ENCODE measurements around the gene WWOX. TPM values are rescaled to one million over a fixed set of nuclear protein-coding genes. Genes with fewer than 3 reads are reported as not detected.

WWOX gene
- total and polyA plus RNA-seq, 2 donors (not counting 3 experiments of a cell fraction or from before 2014, with no cell fraction given): 6.2 to 12.5 TPM

DNA sequence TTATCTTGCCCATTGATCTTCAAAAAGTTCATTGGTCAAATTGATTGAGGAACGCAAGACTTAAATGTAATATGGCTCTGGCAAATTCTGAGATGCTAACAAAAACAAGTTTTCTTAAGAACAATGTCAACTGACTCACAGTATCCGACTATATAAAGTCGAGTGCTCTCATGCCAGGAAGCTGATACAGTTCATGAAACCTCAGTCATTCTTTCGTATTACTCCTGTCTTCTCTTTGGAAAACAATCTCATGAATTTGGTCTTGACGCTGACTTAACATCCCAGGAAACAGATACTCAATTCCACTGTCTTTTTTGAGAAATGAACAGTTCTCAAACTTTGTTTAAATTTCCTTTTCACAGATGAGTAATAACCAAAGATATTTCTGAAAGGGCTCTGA is 796.2 kb downstream of the WWOX start:
- intact Hi-C loops (cut with micrococcal nuclease) (no loop called here), dilution Hi-C loops (cut with MboI; ENCODE audit: extremely low pct_ligation_motif_present, low sequenced_read_pairs) (no loop called here)
- CTCF ChIA-PET: no interaction called here
- H3K4me2 ChIP-seq (ENCODE audit: insufficient read depth, low read length): no peak overlapping the region
- H3K27me3 ChIP-seq (ENCODE audit: control insufficient read depth in 2 of 2, insufficient read depth in 2 of 2, low read length in 2 of 2): no peaks in the 10 kb centered on the region
- H3K4me3 ChIP-seq (replicated peaks in 1 of 3; ENCODE audit: insufficient read depth in 1 of 3, low read depth in 1 of 3, low read length in 3 of 3): no peak overlapping the region
- FAIRE-seq (no peak), DNase-seq (ENCODE audit: low read depth, low spot score) (no peak)
- BruUV-seq (replicated peaks): no TSS peak
- H3K79me2 ChIP-seq (ENCODE audit: control insufficient read depth, insufficient read depth, low read length): no peaks in the 10 kb centered on the region
- H3K36me3 ChIP-seq (ENCODE audit: control insufficient read depth in 2 of 2, extremely low read depth in 1 of 2, insufficient read depth in 2 of 2, low read length in 2 of 2): no peaks in the 10 kb centered on the region
- no peaks in the 10 kb centered on the region for H4K20me1 ChIP-seq (replicated peaks; ENCODE audit: control insufficient read depth, extremely low read depth, insufficient read depth, low read length)
- TF ChIP-seq EZH2 (IDR thresholded peaks at IDR 0.05; ENCODE audit: borderline replicate concordance, low read depth, low read length, severe bottlenecking): no peak
- no peak for TF ChIP-seq JUN (IDR thresholded peaks at IDR 0.05; ENCODE audit: borderline replicate concordance, insufficient read depth, insufficient read length, low read depth)
- TF ChIP-seq MYC (IDR thresholded peaks at IDR 0.05; ENCODE audit: low read depth, low read length): no peak
- TF ChIP-seq, protein P1, sequence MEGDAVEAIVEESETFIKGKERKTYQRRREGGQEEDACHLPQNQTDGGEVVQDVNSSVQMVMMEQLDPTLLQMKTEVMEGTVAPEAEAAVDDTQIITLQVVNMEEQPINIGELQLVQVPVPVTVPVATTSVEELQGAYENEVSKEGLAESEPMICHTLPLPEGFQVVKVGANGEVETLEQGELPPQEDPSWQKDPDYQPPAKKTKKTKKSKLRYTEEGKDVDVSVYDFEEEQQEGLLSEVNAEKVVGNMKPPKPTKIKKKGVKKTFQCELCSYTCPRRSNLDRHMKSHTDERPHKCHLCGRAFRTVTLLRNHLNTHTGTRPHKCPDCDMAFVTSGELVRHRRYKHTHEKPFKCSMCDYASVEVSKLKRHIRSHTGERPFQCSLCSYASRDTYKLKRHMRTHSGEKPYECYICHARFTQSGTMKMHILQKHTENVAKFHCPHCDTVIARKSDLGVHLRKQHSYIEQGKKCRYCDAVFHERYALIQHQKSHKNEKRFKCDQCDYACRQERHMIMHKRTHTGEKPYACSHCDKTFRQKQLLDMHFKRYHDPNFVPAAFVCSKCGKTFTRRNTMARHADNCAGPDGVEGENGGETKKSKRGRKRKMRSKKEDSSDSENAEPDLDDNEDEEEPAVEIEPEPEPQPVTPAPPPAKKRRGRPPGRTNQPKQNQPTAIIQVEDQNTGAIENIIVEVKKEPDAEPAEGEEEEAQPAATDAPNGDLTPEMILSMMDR (IDR thresholded peaks at IDR 0.05; ENCODE audit: extremely low read depth in 1 of 2, insufficient read depth in 1 of 2, low read depth in 1 of 2, low read length in 2 of 2): no peak
- TF ChIP-seq GATA2 (IDR thresholded peaks at IDR 0.05; ENCODE audit: insufficient read depth, insufficient read length, low read depth, low read length): no peak
- no peak for TF ChIP-seq POLR2A (IDR thresholded peaks at IDR 0.05; ENCODE audit: low read depth, low read length)
- no peak for TF ChIP-seq FOS (IDR thresholded peaks at IDR 0.05; ENCODE audit: borderline replicate concordance, insufficient read depth, low read length)
- no peak for TF ChIP-seq POLR2AphosphoS5 (IDR thresholded peaks at IDR 0.05; ENCODE audit: insufficient read depth, low read depth, low read length)
- TF ChIP-seq MAX (IDR thresholded peaks at IDR 0.05; ENCODE audit: insufficient read depth, insufficient read length): no peak
- H2AFZ ChIP-seq (ENCODE audit: low read depth, low read length): no peak overlapping the region
- no peaks in the 10 kb centered on the region for H3K9me3 ChIP-seq (replicated peaks; ENCODE audit: control insufficient read depth, insufficient read depth, low read length)
- no peak overlapping the region for H3K9ac ChIP-seq (replicated peaks; ENCODE audit: extremely low read depth, insufficient read depth, low read length)
- POLR2A ChIA-PET: no interaction called here
- no peak overlapping the region for H3K27ac ChIP-seq (ENCODE audit: insufficient read depth, low read depth, low read length)
- no peaks in the 10 kb centered on the region for H3K9me1 ChIP-seq (replicated peaks; ENCODE audit: control insufficient read depth, extremely low read depth, insufficient read depth, low read length)
- H3K4me1 ChIP-seq (ENCODE audit: control insufficient read depth, extremely low read depth, insufficient read depth, low read length): no peaks in the 10 kb centered on the region
